Activated naive CD4-positive, alpha-beta T cell treated with anti-CD3 and anti-CD28 coated beads, Interleukin-2, amount 50 U/mL, for 72 hours (primary cell): ENCODE measurements around the gene LCTL. TPM values are rescaled to one million over a fixed set of nuclear protein-coding genes. Genes with fewer than 3 reads are reported as not detected.

Source experiments
- ATAC-seq, 2 donors: fragments of 150-1000 bp; cut with Tn5 transposase; 2 replicates each; pipeline ENCODE4 v1.10.0; 2021; ENCODE audit warnings: mild to moderate bottlenecking in 2 of 2, moderate library complexity in 2 of 2
- DNase-seq, 2 donors: peaks; one replicate each; pipeline ENCODE4 v3.0.0; 2021 to 2022; ENCODE audit warnings: low spot score in 2 of 2
- H3K27ac Mint-ChIP-seq, 2 donors: one replicate each; pipeline ENCODE4 v1.8.0; 2022; ENCODE audit warnings: mild to moderate bottlenecking in 2 of 2, mixed read lengths in 2 of 2
- H3K36me3 Mint-ChIP-seq, 2 donors: one replicate each; pipeline ENCODE4 v1.8.0; 2022; ENCODE audit warnings: mixed read lengths in 2 of 2
- H3K9me3 Mint-ChIP-seq, 2 donors: one replicate each; pipeline ENCODE4 v1.8.0; 2022; ENCODE audit warnings: mixed read lengths in 2 of 2
- total RNA-seq, 2 donors: library from RNA; stranded (reverse); gene quantifications; one replicate each; pipeline ENCODE4 v1.2.3, GENCODE V29; 2022

Gene LCTL
- total RNA-seq, 2 donors from 2014 or later = not detected

GRCh38 chr15:66573719-66574595 is 8.2 kb upstream of the LCTL start:
- Mint-ChIP-seq H3K36me3 (no peaks in the 10 kb centered on the region), H3K9me3 (no peaks in the 10 kb centered on the region), H3K27ac (no peak overlapping the region)
- no peak for DNase-seq
- no peak for ATAC-seq

- Mint-ChIP-seq H3K36me3 (no peaks in the 10 kb centered on the region), H3K9me3 (no peaks in the 10 kb centered on the region), H3K27ac (no peak overlapping the region)
- DNase-seq = peak in 1 of 2 donors; percentile 25
- ATAC-seq = no peak
Measured at GRCh38 chr15:66573348-66573718, 7.5 kb upstream of the LCTL start.

GRCh38 chr15:66572146-66572545 is 6.3 kb upstream of the LCTL start:
- H3K27ac Mint-ChIP-seq = no peak overlapping the region

DNA sequence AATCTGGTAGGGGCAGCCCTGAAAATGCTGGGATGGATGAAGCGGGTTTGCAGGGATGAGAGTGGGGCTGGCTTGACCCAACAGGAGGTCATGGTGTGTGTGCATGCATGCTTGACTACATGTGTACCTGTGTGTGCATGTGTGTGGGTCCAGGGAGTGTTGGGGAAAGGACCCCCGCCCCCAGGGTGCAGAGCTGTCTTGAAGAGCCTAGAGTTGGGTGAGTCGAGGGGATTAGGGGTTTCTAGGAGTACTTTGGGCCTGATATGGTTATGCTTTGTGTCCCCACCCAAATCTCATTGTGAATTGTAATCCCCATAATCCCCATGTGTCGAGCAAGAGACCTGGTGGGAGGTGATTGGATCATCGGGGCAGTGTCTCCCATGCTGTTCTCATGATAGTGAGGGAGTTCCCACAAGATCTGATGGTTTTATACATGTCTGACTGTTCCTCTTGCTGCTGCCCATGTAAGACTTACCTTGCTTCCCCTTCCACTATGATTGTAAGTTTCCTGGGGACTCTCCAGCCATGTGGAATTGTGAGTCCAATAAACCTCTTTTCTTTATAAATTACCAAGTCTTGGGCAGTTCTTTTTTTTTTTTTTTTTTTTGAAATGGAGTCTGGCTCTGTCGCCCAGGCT is 5.2 kb upstream of the LCTL start:
- ATAC-seq (no peak), DNase-seq (no peak)
- Mint-ChIP-seq H3K9me3 (no peaks in the 10 kb centered on the region), H3K27ac (no peak overlapping the region), H3K36me3 (no peaks in the 10 kb centered on the region)

More at GRCh38 chr15:66572146-66572545, 6.3 kb upstream of the LCTL start:
- Mint-ChIP-seq H3K9me3 (no peaks in the 10 kb centered on the region), H3K36me3 (no peaks in the 10 kb centered on the region)
- DNase-seq = no peak
- ATAC-seq = no peak

DNA sequence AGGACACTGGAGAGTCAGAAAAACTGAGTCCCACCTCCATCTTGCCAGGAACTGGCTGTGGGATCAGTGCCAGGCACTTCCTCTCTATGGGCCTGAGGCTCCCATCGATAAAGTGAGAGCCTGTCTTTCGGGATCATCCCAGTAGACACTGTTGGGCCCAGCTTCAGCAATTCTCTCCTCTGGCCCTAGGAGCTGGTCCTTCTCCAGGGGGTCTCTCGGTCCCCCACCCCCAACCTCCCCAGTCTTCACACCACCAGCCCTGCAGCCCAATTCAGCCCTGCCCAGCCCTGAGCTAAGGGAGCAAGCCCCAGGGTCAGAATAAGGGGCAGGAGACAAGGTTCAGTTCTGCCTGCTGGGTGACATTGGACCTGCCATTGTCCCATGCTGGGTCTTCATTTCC is 4.5 kb upstream of the LCTL start:
- Mint-ChIP-seq H3K9me3 (no peaks in the 10 kb centered on the region), H3K36me3 (no peaks in the 10 kb centered on the region), H3K27ac (no peak overlapping the region)
- ATAC-seq = no peak
- no peak for DNase-seq

GRCh38 chr15:66569461-66570137 is 3.8 kb upstream of the LCTL start:
- H3K27ac Mint-ChIP-seq = no peak overlapping the region
- ATAC-seq (no peak), DNase-seq (no peak)
- H3K9me3 Mint-ChIP-seq = no peaks in the 10 kb centered on the region
- no peaks in the 10 kb centered on the region for H3K36me3 Mint-ChIP-seq

- Mint-ChIP-seq H3K9me3 (no peaks in the 10 kb centered on the region), H3K36me3 (no peaks in the 10 kb centered on the region), H3K27ac (no peak overlapping the region)
- DNase-seq = no peak
- no peak for ATAC-seq
Measured at GRCh38 chr15:66567897-66568296, 2.1 kb upstream of the LCTL start.

GRCh38 chr15:66566963-66567531 is 1.2 kb upstream of the LCTL start:
- Mint-ChIP-seq H3K9me3 (no peaks in the 10 kb centered on the region), H3K27ac (peak overlapping the region in 1 of 2 donors; percentile 14), H3K36me3 (no peaks in the 10 kb centered on the region)
- DNase-seq (peak in 1 of 2 donors; percentile 76), ATAC-seq (peak; percentile 78 to 80)

DNA sequence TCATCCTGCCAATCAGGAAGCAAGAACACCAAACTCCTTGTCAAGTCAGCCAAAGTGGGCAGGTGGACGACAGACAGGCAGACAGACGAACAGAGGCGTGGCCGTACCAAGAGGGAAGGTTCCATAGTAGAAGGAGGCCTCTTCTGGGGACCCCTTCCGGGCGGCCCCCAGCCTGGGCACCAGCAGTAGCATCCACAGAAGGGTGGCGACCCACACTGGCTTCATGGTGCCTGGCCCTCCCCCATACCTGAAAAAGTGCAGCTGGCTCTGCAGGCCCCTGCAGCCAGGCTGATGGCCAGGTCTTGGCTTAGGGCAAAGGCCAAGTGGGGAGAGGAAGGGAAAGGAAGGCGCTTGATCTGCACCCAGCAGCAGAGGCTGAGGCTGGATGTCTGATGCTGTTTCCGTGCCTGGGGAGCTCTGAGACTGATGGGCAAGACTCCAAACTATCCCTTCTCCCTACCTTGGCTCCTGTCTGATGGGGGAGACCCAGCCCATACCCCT is 607 bp downstream of the LCTL start:
- ATAC-seq = no peak
- no peaks in the 10 kb centered on the region for H3K9me3 Mint-ChIP-seq
- H3K27ac Mint-ChIP-seq = peak overlapping the region in 1 of 2 donors; percentile 78
- no peak for DNase-seq
- H3K36me3 Mint-ChIP-seq = no peaks in the 10 kb centered on the region

DNA sequence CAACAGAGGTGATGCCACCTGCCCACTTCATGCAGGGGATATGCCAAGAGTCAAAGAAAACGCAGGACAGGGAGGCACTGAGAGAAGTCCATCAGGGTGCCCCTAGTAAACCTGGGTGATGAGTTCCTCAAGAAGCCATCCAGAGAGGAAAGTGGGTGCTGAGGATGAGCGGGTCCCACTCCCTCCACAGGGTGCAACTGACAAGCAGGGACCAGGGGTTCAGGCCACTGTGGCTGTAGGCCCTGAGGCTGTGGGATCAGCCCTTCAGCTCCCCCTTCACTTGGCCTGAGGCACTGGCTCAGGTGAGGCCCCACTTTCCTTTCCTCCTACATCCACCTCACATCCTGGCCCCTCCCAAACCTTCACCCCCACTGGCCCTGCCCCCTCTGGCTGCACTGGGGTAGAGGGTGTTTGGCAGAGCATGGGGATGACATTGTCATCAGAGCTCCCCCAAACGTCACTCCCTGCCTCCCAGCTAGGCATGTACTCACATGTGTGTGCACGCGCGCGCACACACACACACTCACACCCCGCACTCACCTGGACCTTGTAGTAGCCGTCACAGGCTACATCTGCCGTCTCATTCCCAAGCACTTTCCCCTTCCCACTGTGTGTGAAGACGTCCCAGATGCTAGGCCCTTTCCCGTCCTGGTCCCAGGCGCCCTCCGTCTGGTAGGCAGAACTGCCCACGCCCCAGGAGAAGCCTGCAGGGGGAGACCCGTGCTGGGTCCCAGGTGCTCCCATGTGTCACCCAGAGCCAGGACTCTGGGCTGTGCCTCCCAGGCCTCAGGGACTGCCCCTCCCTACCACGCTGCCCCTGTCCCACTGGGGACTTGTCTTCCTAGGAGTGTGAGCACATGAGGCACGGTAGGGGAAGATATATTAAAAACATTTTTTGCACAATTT is 1.4 kb downstream of the LCTL start:
- ATAC-seq = no peak
- no peaks in the 10 kb centered on the region for H3K9me3 Mint-ChIP-seq
- no peak for DNase-seq
- H3K36me3 Mint-ChIP-seq = no peaks in the 10 kb centered on the region
- H3K27ac Mint-ChIP-seq = peak overlapping the region in 1 of 2 donors; percentile 78

DNA sequence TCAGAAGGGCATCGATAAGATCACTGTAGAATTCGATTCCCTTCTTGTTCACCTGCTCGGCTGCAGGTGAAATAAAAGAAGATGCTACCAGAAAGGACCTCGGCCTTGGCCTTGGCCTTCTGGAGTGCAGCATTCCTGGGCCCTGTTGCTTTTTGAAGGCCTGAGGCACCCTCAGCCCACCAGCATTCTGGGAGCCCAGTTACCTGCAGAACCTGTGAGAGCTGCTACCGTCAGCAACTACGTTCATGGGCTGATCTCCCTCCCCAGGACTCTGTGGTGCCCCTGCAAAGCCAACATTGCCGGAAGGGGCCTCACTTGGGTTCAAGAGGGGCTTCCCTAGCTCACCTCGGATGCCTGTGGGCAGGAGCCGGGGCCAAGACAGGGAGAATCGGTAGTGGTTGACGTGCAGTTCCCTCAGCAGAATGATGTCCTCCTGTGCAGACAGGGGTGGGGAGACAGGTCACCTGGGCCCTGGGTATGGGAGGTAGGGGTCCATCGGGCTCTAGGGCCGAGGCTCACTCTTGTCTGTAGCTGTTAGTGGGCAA is 2.2 kb downstream of the LCTL start:
- DNase-seq = no peak
- Mint-ChIP-seq H3K36me3 (no peaks in the 10 kb centered on the region), H3K9me3 (no peaks in the 10 kb centered on the region), H3K27ac (no peak overlapping the region)
- ATAC-seq = no peak

GRCh38 chr15:66563126-66563525 is 2.7 kb downstream of the LCTL start:
- DNase-seq = no peak
- no peaks in the 10 kb centered on the region for H3K36me3 Mint-ChIP-seq
- H3K9me3 Mint-ChIP-seq = no peaks in the 10 kb centered on the region
- no peak for ATAC-seq
- no peak overlapping the region for H3K27ac Mint-ChIP-seq

- Mint-ChIP-seq H3K9me3 (no peaks in the 10 kb centered on the region), H3K36me3 (no peaks in the 10 kb centered on the region)
Measured at GRCh38 chr15:66560856-66561525, 4.8 kb downstream of the LCTL start.

GRCh38 chr15:66558271-66558670 is 7.5 kb downstream of the LCTL start:
- ATAC-seq = no peak
- Mint-ChIP-seq H3K9me3 (no peaks in the 10 kb centered on the region), H3K36me3 (no peaks in the 10 kb centered on the region), H3K27ac (no peak overlapping the region)
- no peak for DNase-seq

More at GRCh38 chr15:66560856-66561525, 4.8 kb downstream of the LCTL start:
- ATAC-seq = no peak
- no peak for DNase-seq
- H3K27ac Mint-ChIP-seq = no peak overlapping the region

GRCh38 chr15:66555685-66556084 is 10.1 kb downstream of the LCTL start:
- DNase-seq = no peak
- H3K27ac Mint-ChIP-seq = no peak overlapping the region
- no peaks in the 10 kb centered on the region for H3K9me3 Mint-ChIP-seq
- no peak for ATAC-seq
- no peaks in the 10 kb centered on the region for H3K36me3 Mint-ChIP-seq
